ENCODE measurements around the gene TRPC4AP.

Gene TRPC4AP

GRCh38 chr20:35018590-35019371, 73.8 kb downstream of the TRPC4AP start:
- no peak for TF ChIP-seq Cebpa-rat (IDR thresholded peaks at IDR 0.05)
- H4K20me1 ChIP-seq, result peaks cover 64% of the 10 kb centered on the region
- H3K36me3 ChIP-seq, result peaks cover 100% of the 10 kb centered on the region
- no peak overlapping the region for H3K27ac ChIP-seq
- H3K4me3 ChIP-seq, result no peak overlapping the region
- H3K4me1 ChIP-seq, result no peaks in the 10 kb centered on the region
- no peaks in the 10 kb centered on the region for H3K27me3 ChIP-seq
- no peak overlapping the region for H3K9ac ChIP-seq
- H3K9me3 ChIP-seq, result no peaks in the 10 kb centered on the region
- no peak overlapping the region for H3K4me2 ChIP-seq

GRCh38 chr20:35017099-35017835, 75.3 kb downstream of the TRPC4AP start:
- Histone ChIP-seq H3K4me1 (no peaks in the 10 kb centered on the region), H3K9me3 (no peaks in the 10 kb centered on the region), H3K27me3 (no peaks in the 10 kb centered on the region), H4K20me1 (peaks cover 69% of the 10 kb centered on the region), H3K4me2 (no peak overlapping the region), H3K36me3 (peaks cover 100% of the 10 kb centered on the region), H3K4me3 (no peak overlapping the region), H3K9ac (no peak overlapping the region), H3K27ac (no peak overlapping the region)
- TF ChIP-seq Cebpa-rat (IDR thresholded peaks at IDR 0.05), result no peak

- Histone ChIP-seq H3K4me2 (no peak overlapping the region), H4K20me1 (peaks cover 65% of the 10 kb centered on the region), H3K9me3 (no peaks in the 10 kb centered on the region), H3K27ac (no peak overlapping the region), H3K4me3 (no peak overlapping the region), H3K27me3 (no peaks in the 10 kb centered on the region), H3K36me3 (peaks cover 100% of the 10 kb centered on the region), H3K9ac (no peak overlapping the region), H3K4me1 (no peaks in the 10 kb centered on the region)
- no peak for TF ChIP-seq Cebpa-rat (IDR thresholded peaks at IDR 0.05)
Measured at GRCh38 chr20:35015863-35016193, 76.8 kb downstream of the TRPC4AP start.

- Histone ChIP-seq H3K4me3 (no peak overlapping the region), H3K27ac (no peak overlapping the region), H3K4me1 (no peaks in the 10 kb centered on the region), H4K20me1 (peaks cover 52% of the 10 kb centered on the region), H3K27me3 (no peaks in the 10 kb centered on the region), H3K9me3 (no peaks in the 10 kb centered on the region), H3K36me3 (peaks cover 100% of the 10 kb centered on the region), H3K4me2 (no peak overlapping the region), H3K9ac (no peak overlapping the region)
- TF ChIP-seq Cebpa-rat (IDR thresholded peaks at IDR 0.05), result no peak
Measured at GRCh38 chr20:35014537-35014936, 78.1 kb downstream of the TRPC4AP start.

- no peaks in the 10 kb centered on the region for H3K4me1 ChIP-seq
- H3K9me3 ChIP-seq, result no peaks in the 10 kb centered on the region
- H3K27ac ChIP-seq, result no peak overlapping the region
- H4K20me1 ChIP-seq, result peaks cover 45% of the 10 kb centered on the region
- H3K4me3 ChIP-seq, result no peak overlapping the region
- H3K27me3 ChIP-seq, result no peaks in the 10 kb centered on the region
- peaks cover 100% of the 10 kb centered on the region for H3K36me3 ChIP-seq
- no peak for TF ChIP-seq Cebpa-rat (IDR thresholded peaks at IDR 0.05)
- no peak overlapping the region for H3K9ac ChIP-seq
- H3K4me2 ChIP-seq, result no peak overlapping the region
Measured at GRCh38 chr20:35013421-35014411, 78.9 kb downstream of the TRPC4AP start.

- Histone ChIP-seq H3K36me3 (peaks cover 100% of the 10 kb centered on the region), H4K20me1 (peaks cover 35% of the 10 kb centered on the region), H3K27ac (no peak overlapping the region), H3K27me3 (no peaks in the 10 kb centered on the region), H3K9ac (no peak overlapping the region), H3K4me2 (no peak overlapping the region), H3K4me3 (no peak overlapping the region), H3K4me1 (no peaks in the 10 kb centered on the region), H3K9me3 (no peaks in the 10 kb centered on the region)
- TF ChIP-seq Cebpa-rat (IDR thresholded peaks at IDR 0.05), result no peak
Measured at GRCh38 chr20:35012227-35013069, 80.2 kb downstream of the TRPC4AP start.

GRCh38 chr20:35011589-35012226, 80.9 kb downstream of the TRPC4AP start:
- Histone ChIP-seq H3K4me3 (no peak overlapping the region), H3K9me3 (no peaks in the 10 kb centered on the region), H3K27ac (no peak overlapping the region), H3K4me2 (no peak overlapping the region), H3K36me3 (peaks cover 100% of the 10 kb centered on the region), H3K27me3 (no peaks in the 10 kb centered on the region), H3K4me1 (no peaks in the 10 kb centered on the region), H3K9ac (no peak overlapping the region), H4K20me1 (peaks cover 31% of the 10 kb centered on the region)
- TF ChIP-seq Cebpa-rat (IDR thresholded peaks at IDR 0.05), result no peak

- Histone ChIP-seq H3K4me1 (no peaks in the 10 kb centered on the region), H3K9ac (no peak overlapping the region), H3K27ac (no peak overlapping the region), H3K9me3 (no peaks in the 10 kb centered on the region), H3K36me3 (peaks cover 100% of the 10 kb centered on the region), H3K27me3 (no peaks in the 10 kb centered on the region), H4K20me1 (peaks cover 35% of the 10 kb centered on the region), H3K4me2 (no peak overlapping the region), H3K4me3 (no peak overlapping the region)
- TF ChIP-seq Cebpa-rat (IDR thresholded peaks at IDR 0.05), result no peak
Measured at GRCh38 chr20:35010405-35011192, 82.0 kb downstream of the TRPC4AP start.

Measured in BLaER1 (cell line).